Amygdala (tissue), 56 donors: ENCODE measurements around the gene GNB1L.

Experiments used
- DNase-seq, 56 donors: peaks; one replicate each; lab custom pipeline; 2025; lab: John Stamatoyannopoulos, UW

Gene GNB1L

DNA sequence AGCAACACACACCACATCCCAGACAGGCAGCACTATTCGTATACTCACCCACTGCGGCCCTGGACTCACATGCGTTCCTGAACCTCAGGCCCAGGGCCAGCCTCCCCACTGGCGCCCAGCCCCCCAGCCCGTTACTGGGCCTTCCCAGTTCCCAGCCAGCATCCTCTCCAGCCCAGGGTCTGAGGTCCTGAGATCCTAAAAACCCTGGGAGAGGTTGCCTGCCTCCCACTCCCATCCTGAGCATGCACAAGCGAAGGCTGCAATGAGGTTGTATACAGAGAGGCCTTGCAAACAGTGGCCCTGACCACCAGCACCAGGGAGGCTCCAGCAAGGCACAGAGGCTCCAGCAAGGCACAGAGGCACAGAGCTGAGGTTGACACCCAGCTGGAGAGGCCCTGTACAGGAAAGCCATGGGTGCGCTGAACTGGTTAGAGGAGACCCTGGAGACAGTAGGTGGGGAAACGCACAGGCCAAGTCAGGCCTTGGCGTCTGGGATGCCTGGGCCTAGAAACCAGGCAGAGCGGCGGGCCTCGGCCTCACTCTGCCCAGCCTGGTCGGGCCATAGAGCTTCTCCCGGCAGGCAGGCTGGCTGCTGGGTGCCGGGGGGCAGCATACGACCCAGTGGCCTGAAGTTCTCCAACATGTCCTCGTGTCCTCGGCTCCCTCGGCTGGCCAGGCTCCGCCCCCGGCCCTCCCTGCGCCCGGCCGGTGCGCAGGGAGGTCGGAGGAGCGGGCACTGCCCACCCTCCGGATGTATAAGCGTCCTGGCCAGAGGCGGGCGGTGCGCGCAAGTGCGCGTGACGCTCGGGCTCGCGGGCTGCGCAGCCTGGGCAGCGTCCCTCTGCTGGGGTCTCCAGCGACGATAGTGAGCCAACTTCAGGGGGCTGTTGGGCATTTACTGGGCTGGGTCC lies 96.4 kb downstream of the GNB1L start:
- no peak for DNase-seq

DNA sequence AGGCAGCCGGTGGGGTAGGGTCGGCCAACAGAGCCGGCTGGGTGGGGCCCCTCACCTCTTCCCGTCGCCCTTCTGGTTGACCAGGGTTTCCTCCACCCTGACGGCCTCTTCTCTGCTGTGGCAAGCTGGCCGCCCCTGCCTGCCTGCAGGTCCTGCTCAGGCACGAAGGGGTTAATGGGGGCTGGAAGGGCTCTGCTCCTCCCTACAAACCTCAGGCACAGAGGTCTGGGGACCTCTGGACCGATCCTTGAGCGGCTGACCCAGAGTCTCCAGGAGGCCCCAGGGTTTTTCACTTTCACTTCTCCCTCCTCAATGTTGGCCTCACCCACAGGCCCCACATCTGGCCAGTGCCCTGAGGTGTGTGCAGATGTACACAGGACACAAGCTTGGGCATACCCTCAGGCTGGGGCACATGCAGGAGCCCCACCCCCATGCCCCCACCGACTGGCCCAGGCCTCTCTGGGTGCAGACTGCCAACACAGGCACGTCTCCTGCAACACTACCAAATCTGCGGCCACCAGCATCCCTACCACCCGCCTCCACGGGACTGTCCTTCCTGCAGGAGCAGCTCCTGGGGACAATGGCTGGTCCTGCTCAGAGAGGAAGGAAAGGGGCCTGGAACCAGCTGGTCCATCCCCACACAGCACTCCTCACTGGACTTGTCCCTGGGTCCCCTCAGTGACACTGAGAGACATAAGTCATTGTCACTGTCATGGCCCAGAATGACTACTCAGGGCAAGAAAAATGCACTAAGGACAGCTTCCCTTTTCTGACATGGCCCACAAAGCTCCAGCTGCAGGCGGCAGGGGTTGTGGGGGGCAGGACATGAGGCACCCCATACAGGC lies 97.3 kb downstream of the GNB1L start:
- DNase-seq = no peak

- peak in 1 of 56 donors; percentile 9 for DNase-seq
Observed at GRCh38 chr22:19756288-19757128, 98.2 kb downstream of the GNB1L start.

GRCh38 chr22:19755722-19756287 lies 98.9 kb downstream of the GNB1L start:
- DNase-seq = no peak

DNA sequence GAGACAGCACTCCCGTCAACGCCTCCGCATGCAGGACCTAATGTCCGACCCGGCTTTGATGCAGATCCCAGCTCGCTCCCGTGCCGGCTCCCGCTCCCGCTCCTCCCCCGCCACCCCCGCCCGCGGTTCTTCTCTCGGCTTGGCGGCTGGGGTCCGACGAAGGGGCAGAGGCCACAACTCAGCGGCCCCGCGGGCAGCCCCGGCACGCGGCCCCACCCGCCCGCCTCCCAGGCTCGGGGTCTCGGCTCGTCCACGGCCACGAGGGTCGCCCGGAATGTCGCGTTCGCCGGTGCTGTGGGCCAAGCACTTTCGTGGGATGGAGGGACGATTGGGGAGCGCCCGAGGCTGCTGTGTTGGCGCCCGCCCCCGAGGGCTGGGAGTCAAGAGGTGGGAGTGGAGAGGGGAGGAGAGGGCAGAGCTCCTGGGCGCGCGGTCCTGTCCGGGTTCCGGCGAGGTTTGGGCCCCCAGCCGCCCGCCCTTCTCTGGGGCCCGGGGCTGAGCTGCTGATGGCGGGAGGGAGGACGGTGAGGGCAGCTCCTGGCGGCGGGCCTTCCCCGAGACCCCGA lies 99.4 kb downstream of the GNB1L start:
- DNase-seq = no peak

DNA sequence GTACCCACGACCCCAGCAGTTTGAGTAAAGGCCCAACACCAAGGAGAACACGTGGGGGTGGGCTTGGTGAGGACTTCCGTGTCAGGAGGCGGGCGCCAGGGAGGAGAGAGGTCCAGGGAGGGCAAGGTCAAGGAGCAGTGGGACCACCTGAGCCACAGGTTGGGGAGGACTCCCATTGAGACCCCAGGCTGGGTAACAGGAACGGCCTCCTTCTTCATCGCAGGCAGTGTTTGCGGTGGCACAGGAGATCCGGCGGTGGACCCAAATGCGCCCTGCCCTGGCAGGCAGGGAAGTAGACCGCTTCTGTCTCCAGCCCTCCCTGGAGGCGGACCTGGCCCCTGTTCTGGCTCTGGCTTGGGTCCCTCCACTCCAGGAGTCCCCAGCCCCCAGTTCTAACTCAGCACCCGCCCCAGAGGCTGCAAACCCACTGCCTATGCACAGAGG lies 100.0 kb downstream of the GNB1L start:
- DNase-seq = no peak

- DNase-seq = no peak
Observed at GRCh38 chr22:19753996-19754700, 100.5 kb downstream of the GNB1L start.

GRCh38 chr22:19753090-19753842 lies 101.4 kb downstream of the GNB1L start:
- DNase-seq = no peak

GRCh38 chr22:19751497-19752245 lies 103.0 kb downstream of the GNB1L start:
- no peak for DNase-seq

- no peak for DNase-seq
Observed at GRCh38 chr22:19750507-19751490, 103.9 kb downstream of the GNB1L start.

GRCh38 chr22:19749876-19750275 lies 104.8 kb downstream of the GNB1L start:
- DNase-seq = no peak

- no peak for DNase-seq
Observed at GRCh38 chr22:19748991-19749664, 105.5 kb downstream of the GNB1L start.

- no peak for DNase-seq
Observed at GRCh38 chr22:19748139-19748538, 106.5 kb downstream of the GNB1L start.

DNA sequence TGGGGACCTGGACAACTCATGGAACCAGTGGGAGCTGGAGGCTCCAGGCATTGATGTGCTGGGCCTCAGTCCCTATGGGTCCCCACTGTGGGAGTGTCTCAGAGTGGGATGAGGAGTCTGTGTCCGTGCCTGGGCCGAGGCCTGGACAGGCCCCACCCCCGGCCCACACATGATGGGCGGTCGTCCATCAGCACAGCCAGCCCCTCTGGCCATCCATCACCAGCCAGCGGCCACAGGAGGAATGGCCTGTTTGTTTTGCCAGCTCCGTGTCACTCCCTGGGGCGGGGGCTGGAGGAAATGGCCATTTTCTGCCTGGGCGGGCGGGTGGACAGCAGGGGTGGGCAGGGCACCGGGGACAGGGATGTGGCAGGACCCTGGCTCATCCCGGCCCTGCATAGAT lies 107.1 kb downstream of the GNB1L start:
- no peak for DNase-seq

- DNase-seq = no peak
Observed at GRCh38 chr22:19746726-19747125, 107.9 kb downstream of the GNB1L start.
